GM10248 (cell line): ENCODE measurements around the gene PPP4R1.

ENCODE experiments used
- CTCF ChIA-PET: fragments of 300-600 bp; sonication (Branson Sonifier 250); formaldehyde crosslinking; extraction: SDS; loops from one replicate; lab custom pipeline; 2021; ENCODE audit warnings: antibody characterized with exemption; lab: Yijun Ruan, JAX
- POLR2A ChIA-PET: fragments of 350-650 bp; sonication (Branson Sonifier 250); formaldehyde crosslinking; extraction: SDS; loops from one replicate; lab custom pipeline; 2020; ENCODE audit warnings: antibody characterized with exemption; lab: Yijun Ruan, JAX
- DNase-seq: peaks from one replicate; pipeline ENCODE4 v3.0.0; 2012; ENCODE audit errors: extremely low spot score
- TF ChIP-seq, protein P1 (sequence below): IDR thresholded peaks from 2 replicates; pipeline ENCODE4 v1.5.1; 2012; ENCODE audit warnings: mild to moderate bottlenecking, low read depth; ENCODE audit errors: extremely low read depth, missing control alignments, control extremely low read depth

Gene PPP4R1

DNA sequence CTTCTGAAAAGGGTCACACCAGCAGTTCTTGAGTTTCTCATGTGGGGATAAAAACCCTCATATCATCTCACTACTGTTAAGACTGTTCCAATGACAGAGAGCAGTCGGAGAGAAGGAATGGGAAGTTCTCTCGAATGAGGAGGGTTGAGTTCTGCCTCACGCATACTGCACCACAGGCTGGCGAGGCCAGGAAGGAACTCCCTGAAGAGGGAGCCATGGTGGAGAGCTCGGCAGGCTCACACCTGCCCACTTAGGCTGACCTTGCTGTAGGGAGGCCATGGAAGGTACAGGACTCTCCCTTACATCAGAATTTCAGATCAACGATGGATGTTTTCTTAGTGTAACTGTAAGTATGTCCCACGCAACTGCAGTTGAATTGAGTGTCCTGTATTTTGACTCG, 74.4 kb downstream of the PPP4R1 start:
- POLR2A ChIA-PET, result no interaction called here
- CTCF ChIA-PET, result interaction anchor here (1.4 kb wide), 1 partner anchor 11 kb away, joined by 3 read pairs; no protein-coding TSS in a partner anchor
- no peak for DNase-seq
- TF ChIP-seq, protein P1, sequence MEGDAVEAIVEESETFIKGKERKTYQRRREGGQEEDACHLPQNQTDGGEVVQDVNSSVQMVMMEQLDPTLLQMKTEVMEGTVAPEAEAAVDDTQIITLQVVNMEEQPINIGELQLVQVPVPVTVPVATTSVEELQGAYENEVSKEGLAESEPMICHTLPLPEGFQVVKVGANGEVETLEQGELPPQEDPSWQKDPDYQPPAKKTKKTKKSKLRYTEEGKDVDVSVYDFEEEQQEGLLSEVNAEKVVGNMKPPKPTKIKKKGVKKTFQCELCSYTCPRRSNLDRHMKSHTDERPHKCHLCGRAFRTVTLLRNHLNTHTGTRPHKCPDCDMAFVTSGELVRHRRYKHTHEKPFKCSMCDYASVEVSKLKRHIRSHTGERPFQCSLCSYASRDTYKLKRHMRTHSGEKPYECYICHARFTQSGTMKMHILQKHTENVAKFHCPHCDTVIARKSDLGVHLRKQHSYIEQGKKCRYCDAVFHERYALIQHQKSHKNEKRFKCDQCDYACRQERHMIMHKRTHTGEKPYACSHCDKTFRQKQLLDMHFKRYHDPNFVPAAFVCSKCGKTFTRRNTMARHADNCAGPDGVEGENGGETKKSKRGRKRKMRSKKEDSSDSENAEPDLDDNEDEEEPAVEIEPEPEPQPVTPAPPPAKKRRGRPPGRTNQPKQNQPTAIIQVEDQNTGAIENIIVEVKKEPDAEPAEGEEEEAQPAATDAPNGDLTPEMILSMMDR, result no peak

DNA sequence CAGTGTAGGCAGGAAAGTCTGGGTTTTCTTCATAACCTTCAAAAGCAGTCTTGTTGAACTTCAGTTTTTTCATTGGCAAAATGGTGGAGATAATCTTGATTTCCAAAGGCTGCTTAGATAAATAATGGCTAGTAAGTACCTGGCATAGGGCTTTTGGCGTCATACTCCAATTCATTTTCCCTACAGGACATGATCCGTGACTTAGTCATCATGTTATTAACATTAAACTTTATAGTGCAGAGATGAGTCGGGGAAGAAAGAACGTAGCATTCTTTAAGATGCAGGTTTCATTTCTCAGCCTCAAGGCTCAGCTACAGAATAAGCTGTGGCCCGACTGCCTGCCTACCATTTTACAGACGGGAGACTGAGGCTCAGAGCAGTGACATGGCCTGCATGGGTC, 75.1 kb downstream of the PPP4R1 start:
- POLR2A ChIA-PET, result no interaction called here
- CTCF ChIA-PET, result no interaction called here
- TF ChIP-seq, protein P1, result no peak
- DNase-seq, result no peak

DNA sequence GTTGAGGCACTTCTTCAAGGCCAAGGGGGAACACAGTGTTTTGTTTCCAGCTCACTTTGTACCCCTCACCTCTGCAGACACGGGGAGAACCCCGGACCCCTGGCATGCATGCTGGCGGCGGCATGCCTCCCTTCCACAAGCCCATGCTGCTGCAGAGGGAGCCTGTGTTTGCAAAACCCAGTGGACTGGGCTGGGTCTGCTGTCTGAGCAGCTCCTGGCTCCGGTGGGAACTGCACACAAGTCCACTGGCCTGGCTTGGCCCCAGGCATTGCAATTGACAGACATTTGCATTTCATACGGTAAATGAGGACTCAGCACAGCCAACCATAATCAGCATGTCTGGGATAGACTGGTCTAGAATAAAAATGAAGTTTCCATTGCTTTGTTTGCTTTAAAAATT, 76.7 kb downstream of the PPP4R1 start:
- ChIA-PET CTCF (no interaction called here), POLR2A (no interaction called here)
- TF ChIP-seq, protein P1, result no peak
- DNase-seq, result no peak

DNA sequence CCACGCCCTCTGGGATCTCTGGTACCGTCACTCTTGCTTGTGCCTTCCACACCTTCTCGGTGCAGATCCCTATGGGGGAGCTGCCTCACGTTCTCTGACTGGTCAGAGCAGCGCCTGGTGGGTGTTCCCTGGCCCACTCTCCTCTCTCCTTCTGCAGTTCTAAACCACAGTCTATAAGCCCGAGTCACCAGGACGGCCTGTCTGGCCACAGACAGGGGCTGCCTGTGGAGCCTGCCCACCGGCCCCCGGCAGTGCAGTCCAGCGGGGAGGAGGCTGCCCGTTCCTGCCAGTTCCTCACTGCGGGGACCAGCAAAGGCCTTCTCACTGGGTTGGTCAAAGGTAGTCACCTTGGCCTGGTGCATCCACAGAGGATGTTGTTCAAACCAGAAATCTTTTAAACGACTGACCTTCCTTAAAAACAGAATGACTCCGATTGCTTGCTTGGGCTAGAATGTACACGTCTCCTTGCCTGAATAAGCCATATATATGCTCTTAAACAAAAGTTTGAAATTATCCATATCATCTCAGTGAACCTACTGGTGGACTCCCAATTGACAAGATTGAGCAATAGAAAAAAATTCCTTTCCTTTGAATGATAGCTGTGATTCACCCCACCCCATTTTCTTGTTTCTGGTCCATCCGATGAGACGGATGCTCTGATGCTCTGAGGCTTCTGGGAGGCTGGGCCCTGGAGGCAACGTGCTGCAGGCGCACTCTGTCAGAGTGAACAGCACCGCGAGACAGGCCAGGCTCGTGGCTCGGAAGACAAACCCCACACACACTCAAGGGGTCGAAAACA, 77.8 kb downstream of the PPP4R1 start:
- POLR2A ChIA-PET, result no interaction called here
- CTCF ChIA-PET, result no interaction called here
- TF ChIP-seq, protein P1, result no peak
- DNase-seq, result no peak

DNA sequence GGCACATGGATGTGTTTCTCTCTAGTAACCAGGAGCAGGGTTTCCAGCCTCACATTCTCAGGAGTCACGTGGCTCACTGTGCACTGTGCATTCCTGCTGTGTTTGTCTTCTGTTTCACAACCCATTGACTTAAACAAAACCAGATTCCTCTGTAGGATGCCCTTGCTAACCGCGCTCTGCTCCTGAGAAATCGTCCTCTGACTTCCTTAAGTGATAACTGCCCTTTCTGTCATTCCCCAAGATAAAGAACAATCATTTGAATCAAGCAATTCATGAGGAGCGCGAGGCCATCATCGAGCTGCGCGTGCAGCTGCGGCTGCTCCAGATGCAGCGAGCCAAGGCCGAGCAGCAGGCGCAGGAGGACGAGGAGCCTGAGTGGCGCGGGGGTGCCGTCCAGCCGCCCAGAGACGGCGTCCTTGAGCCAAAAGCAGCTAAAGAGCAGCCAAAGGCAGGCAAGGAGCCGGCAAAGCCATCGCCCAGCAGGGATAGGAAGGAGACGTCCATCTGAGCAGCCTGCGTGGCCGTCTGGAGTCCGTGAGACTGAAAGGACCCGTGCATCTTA, 78.8 kb downstream of the PPP4R1 start:
- POLR2A ChIA-PET, result no interaction called here
- CTCF ChIA-PET, result no interaction called here
- TF ChIP-seq, protein P1, result no peak
- DNase-seq, result no peak

DNA sequence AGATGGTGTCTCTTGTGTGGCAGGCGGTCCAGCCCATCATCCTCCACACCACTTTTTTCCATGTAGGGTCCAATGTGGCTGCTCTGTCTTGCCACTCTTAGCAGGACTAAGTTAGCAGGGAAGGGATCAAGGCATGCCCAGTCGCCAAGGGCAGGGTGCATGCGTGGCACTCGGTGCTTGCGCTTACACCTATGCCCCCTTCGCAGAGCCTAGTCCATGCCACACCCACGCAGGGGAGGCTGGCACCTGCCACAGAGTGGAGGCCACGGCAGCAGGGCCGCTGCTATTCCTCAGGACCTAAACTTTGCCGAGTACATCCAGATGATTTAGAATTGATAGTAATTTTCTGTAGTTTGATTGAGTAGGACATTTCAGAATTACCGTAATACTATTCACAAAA, 79.5 kb downstream of the PPP4R1 start:
- CTCF ChIA-PET, result no interaction called here
- POLR2A ChIA-PET, result no interaction called here
- TF ChIP-seq, protein P1, result no peak
- no peak for DNase-seq
